ENCODE results near the gene LRPAP1. TPM values are rescaled to one million over a fixed set of nuclear protein-coding genes. Genes with fewer than 3 reads are reported as not detected.
"Not testable (repeated sequence)": the region's sequence is repeated elsewhere in the genome, so short reads cannot be mapped to it uniquely, and the experiment has no call there.

LRPAP1 gene
- polyA plus RNA-seq, 1 of the 3 experiments (the other 2 are of a cell fraction), result 209 TPM

DNA sequence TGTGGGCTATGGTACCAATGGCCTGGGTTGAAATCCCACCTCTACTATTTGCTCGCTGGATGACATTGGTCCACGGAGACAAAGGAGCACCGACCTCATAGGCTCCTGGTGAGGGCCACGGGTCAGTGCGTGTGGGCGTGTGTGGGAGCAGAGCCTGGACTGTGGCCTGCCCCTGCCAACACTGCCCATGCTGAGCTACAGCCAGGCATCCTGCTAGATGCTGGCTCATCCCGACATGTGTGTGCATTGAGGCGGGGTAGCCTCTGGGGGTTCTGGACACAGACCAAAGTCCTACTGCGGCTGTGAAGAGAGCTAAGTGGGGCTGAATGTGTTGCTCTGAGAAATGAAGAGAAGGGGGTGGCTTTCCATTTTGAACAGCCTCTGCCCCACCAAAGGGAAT lies 48.6 kb upstream of the LRPAP1 start:
- H3K79me2 ChIP-seq (ENCODE audit: insufficient read depth); H2AFZ ChIP-seq (ENCODE audit: low read depth); H3K4me2 ChIP-seq; H4K20me1 ChIP-seq (ENCODE audit: insufficient read depth); H3K9me3 ChIP-seq; H3K9ac ChIP-seq; H3K9me2 ChIP-seq; H3K36me3 ChIP-seq (replicated peaks in 1 of 2; ENCODE audit: control insufficient read depth in 1 of 2, insufficient read depth in 2 of 2, low read length in 1 of 2); POLR2A ChIA-PET; CTCF ChIA-PET; H3F3A ChIP-seq (replicated peaks; ENCODE audit: insufficient read depth); H3K27me3 ChIP-seq (ENCODE audit: insufficient read depth); H3K4me3 ChIP-seq (ENCODE audit: low read depth in 2 of 2, low read length in 1 of 2): not testable (repeated sequence)
- 42% methylated on average over 8 of the region's 9 CpGs for WGBS (ENCODE audit: low lambda C conversion rate)
- Histone ChIP-seq H3K27ac (ENCODE audit: low read depth in 2 of 2, low read length in 1 of 2) (peak overlapping the region in 1 of 2 experiments; percentile 12; a peak in 1 of 4 replicates), H3K4me1 (ENCODE audit: control insufficient read depth in 1 of 2, insufficient read depth in 2 of 2, low read depth in 1 of 2, low read length in 1 of 2) (peaks cover 0 to 21% of the 10 kb centered on the region in 2 experiments; a peak in 1 of 4 replicates)
- peak; percentile 44 for DNase-seq

- WGBS (ENCODE audit: low lambda C conversion rate), result 29% methylated on average over 3 of the region's 4 CpGs
- H3F3A ChIP-seq (replicated peaks; ENCODE audit: insufficient read depth); H3K36me3 ChIP-seq (replicated peaks in 1 of 2; ENCODE audit: control insufficient read depth in 1 of 2, insufficient read depth in 2 of 2, low read length in 1 of 2); CTCF ChIA-PET; H3K9ac ChIP-seq; H3K79me2 ChIP-seq (ENCODE audit: insufficient read depth); H3K9me3 ChIP-seq; H3K4me2 ChIP-seq; DNase-seq; H2AFZ ChIP-seq (ENCODE audit: low read depth); H4K20me1 ChIP-seq (ENCODE audit: insufficient read depth); H3K4me3 ChIP-seq (ENCODE audit: low read depth in 2 of 2, low read length in 1 of 2); H3K27ac ChIP-seq (ENCODE audit: low read depth in 2 of 2, low read length in 1 of 2); H3K9me2 ChIP-seq; H3K27me3 ChIP-seq (ENCODE audit: insufficient read depth); POLR2A ChIA-PET: not testable (repeated sequence)
- H3K4me1 ChIP-seq (ENCODE audit: control insufficient read depth in 1 of 2, insufficient read depth in 2 of 2, low read depth in 1 of 2, low read length in 1 of 2), result peaks cover 0 to 20% of the 10 kb centered on the region in 2 experiments; a peak in 1 of 4 replicates
These were observed 46.4 kb upstream of the LRPAP1 start for GRCh38 chr4:3578527-3579144.

DNA sequence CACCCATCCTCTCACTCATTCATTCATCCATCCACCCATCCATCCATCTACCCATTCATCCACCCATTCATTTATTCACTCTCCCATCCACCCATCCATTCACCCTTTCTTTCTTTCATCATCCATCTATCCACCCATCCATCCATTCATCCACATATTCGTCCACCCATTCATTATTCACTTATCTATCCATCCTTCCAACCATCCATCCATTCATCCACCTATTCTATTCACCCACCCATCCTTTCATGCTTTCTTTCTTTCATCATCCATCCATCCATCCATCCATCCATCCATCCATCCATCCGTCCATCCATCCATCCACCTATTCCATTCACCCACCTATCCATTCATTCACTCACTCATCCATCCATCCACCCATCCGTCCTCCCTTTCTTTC lies 45.8 kb upstream of the LRPAP1 start:
- H3F3A ChIP-seq (replicated peaks; ENCODE audit: insufficient read depth); H3K9ac ChIP-seq; H3K9me2 ChIP-seq; H2AFZ ChIP-seq (ENCODE audit: low read depth); H3K4me2 ChIP-seq; H3K27me3 ChIP-seq (ENCODE audit: insufficient read depth); DNase-seq; H3K9me3 ChIP-seq; H3K4me3 ChIP-seq (ENCODE audit: low read depth in 2 of 2, low read length in 1 of 2); H3K27ac ChIP-seq (ENCODE audit: low read depth in 2 of 2, low read length in 1 of 2); H3K36me3 ChIP-seq (replicated peaks in 1 of 2; ENCODE audit: control insufficient read depth in 1 of 2, insufficient read depth in 2 of 2, low read length in 1 of 2); H3K79me2 ChIP-seq (ENCODE audit: insufficient read depth); POLR2A ChIA-PET; H4K20me1 ChIP-seq (ENCODE audit: insufficient read depth): not testable (repeated sequence)
- H3K4me1 ChIP-seq (ENCODE audit: control insufficient read depth in 1 of 2, insufficient read depth in 2 of 2, low read depth in 1 of 2, low read length in 1 of 2), result peaks cover 0 to 20% of the 10 kb centered on the region in 2 experiments; a peak in 1 of 4 replicates
- 13% methylated on average over 3 of the region's 3 CpGs for WGBS (ENCODE audit: low lambda C conversion rate)
- CTCF ChIA-PET, result interaction anchor here (1.0 kb wide), 1 partner anchor 187 kb away, joined by 3 read pairs; no protein-coding TSS in a partner anchor

DNA sequence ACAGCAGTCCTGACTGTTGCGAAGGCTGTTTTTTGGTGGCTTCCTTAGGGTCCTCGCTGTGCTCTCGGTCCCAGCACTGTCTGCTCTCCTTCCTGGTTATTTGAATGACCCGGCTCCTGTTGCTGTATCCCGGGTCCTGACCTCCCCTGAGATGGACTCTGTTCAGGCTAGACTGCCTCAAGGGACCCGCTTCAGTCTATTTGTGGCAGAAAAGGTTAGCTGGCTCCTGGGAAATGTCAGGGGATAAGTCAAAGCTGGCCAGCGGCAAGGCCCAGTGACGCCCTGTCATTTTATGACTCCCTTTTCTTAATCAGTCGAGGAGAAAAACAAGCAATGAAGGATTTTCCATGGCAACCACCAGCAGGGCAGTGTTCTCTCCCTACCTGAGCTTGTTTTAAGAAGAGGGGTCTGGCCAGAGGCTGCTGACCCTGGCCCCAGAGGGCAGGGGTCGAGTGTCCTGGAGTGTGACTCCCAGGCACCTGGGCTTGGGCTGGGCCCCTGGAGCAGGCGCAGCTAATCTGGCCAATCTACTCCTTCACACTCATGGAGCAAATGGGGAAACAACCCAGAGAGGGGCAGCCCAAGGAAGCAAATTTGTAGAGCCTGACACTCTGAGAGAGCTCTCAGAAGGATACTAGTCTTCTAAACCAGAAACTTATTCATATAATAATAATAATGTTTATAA lies 45.1 kb upstream of the LRPAP1 start:
- CTCF ChIA-PET, result interaction anchor here (1.0 kb wide), 1 partner anchor 188 kb away, joined by 3 read pairs; no protein-coding TSS in a partner anchor
- DNase-seq; H3K27ac ChIP-seq (ENCODE audit: low read depth in 2 of 2, low read length in 1 of 2); H3K36me3 ChIP-seq (replicated peaks in 1 of 2; ENCODE audit: control insufficient read depth in 1 of 2, insufficient read depth in 2 of 2, low read length in 1 of 2); H3K9me3 ChIP-seq; H3K9ac ChIP-seq; H3K79me2 ChIP-seq (ENCODE audit: insufficient read depth); H4K20me1 ChIP-seq (ENCODE audit: insufficient read depth); H3K4me2 ChIP-seq; H3K4me3 ChIP-seq (ENCODE audit: low read depth in 2 of 2, low read length in 1 of 2); H3F3A ChIP-seq (replicated peaks; ENCODE audit: insufficient read depth); H3K9me2 ChIP-seq; H2AFZ ChIP-seq (ENCODE audit: low read depth); POLR2A ChIA-PET; H3K27me3 ChIP-seq (ENCODE audit: insufficient read depth): not testable (repeated sequence)
- peaks cover 0 to 20% of the 10 kb centered on the region in 2 experiments; a peak in 1 of 4 replicates for H3K4me1 ChIP-seq (ENCODE audit: control insufficient read depth in 1 of 2, insufficient read depth in 2 of 2, low read depth in 1 of 2, low read length in 1 of 2)
- 43% methylated on average over 8 of the region's 11 CpGs for WGBS (ENCODE audit: low lambda C conversion rate)

GRCh38 chr4:3576533-3577207 lies 44.4 kb upstream of the LRPAP1 start:
- DNase-seq; H3K27ac ChIP-seq (ENCODE audit: low read depth in 2 of 2, low read length in 1 of 2); H3K79me2 ChIP-seq (ENCODE audit: insufficient read depth); H4K20me1 ChIP-seq (ENCODE audit: insufficient read depth); H3K9me2 ChIP-seq; H3K9ac ChIP-seq; H3K36me3 ChIP-seq (replicated peaks in 1 of 2; ENCODE audit: control insufficient read depth in 1 of 2, insufficient read depth in 2 of 2, low read length in 1 of 2); H3K4me3 ChIP-seq (ENCODE audit: low read depth in 2 of 2, low read length in 1 of 2); H3K9me3 ChIP-seq; H2AFZ ChIP-seq (ENCODE audit: low read depth); H3K4me2 ChIP-seq; H3F3A ChIP-seq (replicated peaks; ENCODE audit: insufficient read depth); H3K27me3 ChIP-seq (ENCODE audit: insufficient read depth); POLR2A ChIA-PET: not testable (repeated sequence)
- 28% methylated on average over 4 of the region's 21 CpGs for WGBS (ENCODE audit: low lambda C conversion rate)
- CTCF ChIA-PET, result interaction anchor here (1.0 kb wide), 1 partner anchor 189 kb away, joined by 3 read pairs; no protein-coding TSS in a partner anchor
- H3K4me1 ChIP-seq (ENCODE audit: control insufficient read depth in 1 of 2, insufficient read depth in 2 of 2, low read depth in 1 of 2, low read length in 1 of 2), result peaks cover 0 to 18% of the 10 kb centered on the region in 2 experiments; a peak in 1 of 4 replicates

Data from SK-N-SH (cell line).